Measurements from ENCODE around the gene PCNX3. TPM values are rescaled to one million over a fixed set of nuclear protein-coding genes. Genes with fewer than 3 reads are reported as not detected.

Gene PCNX3
- total and polyA plus RNA-seq, 7 donors, result 6.5 to 15.5 (median 9.8) TPM

- Histone ChIP-seq H3K27me3 (ENCODE audit: insufficient read depth in 3 of 3, low read length in 2 of 3) (no peaks in the 10 kb centered on the region), H3K4me3 (peak overlapping the region; percentile 97), H3K36me3 (ENCODE audit: insufficient read depth in 1 of 2, low read depth in 1 of 2) (peaks cover 0 to 18% of the 10 kb centered on the region in 2 donors), H3K9me3 (no peaks in the 10 kb centered on the region), H3K27ac (peak overlapping the region; percentile 89), H3K4me1 (peaks cover 44% of the 10 kb centered on the region)
- intact Hi-C loops (cut with DNase I), result loop anchor here in 1 of 2 donors (5.0 kb wide), 1 partner anchor 40 kb away; the partner anchor contains the start of genes FAM89B and ZNRD2
- WGBS, 3 donors, result 58 to 72% (median 69%) methylated on average over 12 of the region's 12 CpGs
- DNase-seq (no peak), ATAC-seq (no peak)
- TF ChIP-seq CTCF (IDR thresholded peaks at IDR 0.05), result no peak
Measured at GRCh38 chr11:65611758-65612603, 3.6 kb upstream of the PCNX3 start.

- intact Hi-C loops (cut with DNase I), result loop anchor here in 1 of 2 donors (5.0 kb wide), 1 partner anchor 40 kb away; the partner anchor contains the start of genes FAM89B and ZNRD2
- WGBS, 3 donors, result 49 to 56% (median 56%) methylated on average over 7 of the region's 7 CpGs
- Histone ChIP-seq H3K9me3 (no peaks in the 10 kb centered on the region), H3K36me3 (ENCODE audit: insufficient read depth in 1 of 2, low read depth in 1 of 2) (peaks cover 0 to 25% of the 10 kb centered on the region in 2 donors), H3K27me3 (ENCODE audit: insufficient read depth in 3 of 3, low read length in 2 of 3) (no peaks in the 10 kb centered on the region), H3K4me1 (peaks cover 45% of the 10 kb centered on the region), H3K27ac (peak overlapping the region; percentile 89), H3K4me3 (peak overlapping the region; percentile 97)
- ATAC-seq (no peak), DNase-seq (no peak)
- TF ChIP-seq CTCF (IDR thresholded peaks at IDR 0.05), result no peak
Measured at GRCh38 chr11:65612691-65613090, 2.9 kb upstream of the PCNX3 start.

- Histone ChIP-seq H3K9me3 (no peaks in the 10 kb centered on the region), H3K27me3 (ENCODE audit: insufficient read depth in 3 of 3, low read length in 2 of 3) (no peaks in the 10 kb centered on the region), H3K36me3 (ENCODE audit: insufficient read depth in 1 of 2, low read depth in 1 of 2) (peaks cover 0 to 32% of the 10 kb centered on the region in 2 donors), H3K4me1 (peaks cover 41% of the 10 kb centered on the region), H3K4me3 (peak overlapping the region; percentile 97), H3K27ac (peak overlapping the region; percentile 89)
- peak in 1 of 4 donors; percentile 0 for ATAC-seq
- intact Hi-C loops (cut with DNase I), result loop anchor here in 1 of 2 donors (5.0 kb wide), 1 partner anchor 41 kb away; the partner anchor contains the start of genes FAM89B and ZNRD2
- WGBS, 3 donors, result 10 to 12% (median 11%) methylated on average over 33 to 43 of the region's 43 CpGs
- no peak for TF ChIP-seq CTCF (IDR thresholded peaks at IDR 0.05)
- peak in 1 of 2 donors; percentile 75 for DNase-seq
Measured at GRCh38 chr11:65613091-65613928, 2.3 kb upstream of the PCNX3 start.

DNA sequence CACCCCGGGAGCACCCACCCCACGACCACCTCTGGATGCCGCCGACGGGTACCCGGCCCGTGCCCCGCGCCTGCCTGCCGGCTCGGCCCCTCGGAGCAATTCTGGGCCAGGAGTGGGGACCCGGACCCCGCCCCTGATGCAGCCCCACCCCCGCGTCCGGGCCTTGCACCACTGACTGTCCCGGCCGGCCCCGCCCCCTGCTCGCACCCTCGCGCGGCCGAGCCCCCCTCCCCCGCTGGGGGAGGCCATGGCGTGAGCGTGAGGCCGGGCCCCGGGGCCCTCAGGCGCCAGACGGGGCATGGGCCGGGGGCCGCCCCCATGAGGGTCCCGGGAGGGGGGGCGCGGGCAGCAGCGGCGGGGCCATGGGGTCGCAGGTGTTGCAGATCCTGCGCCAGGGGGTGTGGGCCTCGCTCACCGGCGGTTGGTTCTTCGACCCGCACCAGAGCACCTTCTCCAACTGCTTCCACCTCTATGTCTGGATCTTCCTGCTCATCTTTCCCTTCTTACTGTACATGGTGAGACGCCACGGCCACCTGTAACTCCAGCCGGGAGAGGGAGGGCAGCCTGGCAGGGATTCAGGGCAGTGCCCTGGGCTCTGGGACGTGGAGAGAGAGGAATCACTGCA lies 486 bp downstream of the PCNX3 start:
- intact Hi-C loops (cut with DNase I), result loop anchor here in 1 of 2 donors (2.0 to 5.0 kb wide), 2 partner anchors 41 to 96 kb away; partner anchors contain the start of gene KAT5
- WGBS, 3 donors, result 0 to 1% (median 0%) methylated on average over 22 to 50 of the region's 50 CpGs
- DNase-seq (peak in 1 of 2 donors; percentile 75), ATAC-seq (peak; percentile 1 to 4 (median 2))
- H3K27me3 ChIP-seq (ENCODE audit: insufficient read depth in 3 of 3, low read length in 2 of 3), result no peaks in the 10 kb centered on the region
- no peaks in the 10 kb centered on the region for H3K9me3 ChIP-seq
- H3K4me3 ChIP-seq, result peak overlapping the region; percentile 97
- peaks cover 0 to 47% of the 10 kb centered on the region in 2 donors for H3K36me3 ChIP-seq (ENCODE audit: insufficient read depth in 1 of 2, low read depth in 1 of 2)
- H3K4me1 ChIP-seq, result peaks cover 31% of the 10 kb centered on the region
- no peak for TF ChIP-seq CTCF (IDR thresholded peaks at IDR 0.05)
- peak overlapping the region; percentile 89 for H3K27ac ChIP-seq

Measured in psoas muscle (tissue), 8 donors.